IPS-18c (cell line): ENCODE measurements around the gene ZDHHC8.

ENCODE experiments used
- H3K4me3 ChIP-seq: 2 replicates; pipeline ENCODE4 v1.7.0; 2013; ENCODE audit warnings: low read depth, mild to moderate bottlenecking, low read length, moderate library complexity; ENCODE audit not compliant: insufficient read depth
- H3K9me3 ChIP-seq: one replicate; pipeline ENCODE4 v1.6.1; 2013; ENCODE audit warnings: mild to moderate bottlenecking, low read length, moderate library complexity; ENCODE audit not compliant: control insufficient read depth, insufficient read depth

The ZDHHC8 gene

GRCh38 chr22:20146777-20147176, 15.2 kb downstream of the ZDHHC8 start:
- Histone ChIP-seq H3K9me3 (no peaks in the 10 kb centered on the region), H3K4me3 (no peak overlapping the region)

- no peak overlapping the region for H3K4me3 ChIP-seq
- H3K9me3 ChIP-seq: no peaks in the 10 kb centered on the region
Measured at GRCh38 chr22:20147237-20147988, 15.8 kb downstream of the ZDHHC8 start.

GRCh38 chr22:20148414-20148813, 16.8 kb downstream of the ZDHHC8 start:
- Histone ChIP-seq H3K9me3 (no peaks in the 10 kb centered on the region), H3K4me3 (no peak overlapping the region)

- Histone ChIP-seq H3K9me3 (no peaks in the 10 kb centered on the region), H3K4me3 (no peak overlapping the region)
Measured at GRCh38 chr22:20149257-20150250, 17.9 kb downstream of the ZDHHC8 start.

- no peak within 1 kb of the TSS for H3K4me3 ChIP-seq
- H3K9me3 ChIP-seq: no peaks in the 10 kb centered on the region
Measured at GRCh38 chr22:20150381-20151275, 19.0 kb downstream of the ZDHHC8 start, which contains the start of gene CCDC188. Gene CCDC188, minus strand, starts transcription at chr22:20151055. Its CDS starts 69 bp downstream, at chr22:20150986.

GRCh38 chr22:20151276-20151588, 19.6 kb downstream of the ZDHHC8 start:
- no peaks in the 10 kb centered on the region for H3K9me3 ChIP-seq
- no peak overlapping the region for H3K4me3 ChIP-seq

- no peak overlapping the region for H3K4me3 ChIP-seq
- no peaks in the 10 kb centered on the region for H3K9me3 ChIP-seq
Measured at GRCh38 chr22:20152464-20152890, 20.9 kb downstream of the ZDHHC8 start.

- Histone ChIP-seq H3K9me3 (no peaks in the 10 kb centered on the region), H3K4me3 (no peak overlapping the region)
Measured at GRCh38 chr22:20153945-20154344, 22.3 kb downstream of the ZDHHC8 start.

- no peak overlapping the region for H3K4me3 ChIP-seq
- no peaks in the 10 kb centered on the region for H3K9me3 ChIP-seq
Measured at GRCh38 chr22:20154602-20155187, 23.1 kb downstream of the ZDHHC8 start.

- H3K4me3 ChIP-seq: no peak overlapping the region
- H3K9me3 ChIP-seq: no peaks in the 10 kb centered on the region
Measured at GRCh38 chr22:20155330-20156041, 23.9 kb downstream of the ZDHHC8 start.

- Histone ChIP-seq H3K9me3 (no peaks in the 10 kb centered on the region), H3K4me3 (no peak overlapping the region)
Measured at GRCh38 chr22:20156042-20156389, 24.4 kb downstream of the ZDHHC8 start.

GRCh38 chr22:20156611-20157429, 25.2 kb downstream of the ZDHHC8 start:
- Histone ChIP-seq H3K4me3 (no peak overlapping the region), H3K9me3 (no peaks in the 10 kb centered on the region)

GRCh38 chr22:20157430-20158183, 26.0 kb downstream of the ZDHHC8 start:
- H3K4me3 ChIP-seq: no peak overlapping the region
- no peaks in the 10 kb centered on the region for H3K9me3 ChIP-seq

- H3K4me3 ChIP-seq: no peak overlapping the region
Measured at GRCh38 chr22:20158391-20159036, 26.9 kb downstream of the ZDHHC8 start.

GRCh38 chr22:20159076-20159475, 27.5 kb downstream of the ZDHHC8 start:
- H3K4me3 ChIP-seq: no peak overlapping the region
- H3K9me3 ChIP-seq: peaks cover 2% of the 10 kb centered on the region

More at GRCh38 chr22:20158391-20159036, 26.9 kb downstream of the ZDHHC8 start:
- peaks cover 2% of the 10 kb centered on the region for H3K9me3 ChIP-seq
